ENCODE measurements around the gene FAM89A. TPM values are rescaled to one million over a fixed set of nuclear protein-coding genes. Genes with fewer than 3 reads are reported as not detected.
A peak's percentile ranks its signal among the peaks of the same experiment; 100 is the strongest.
"Not testable (repeated sequence)": the region's sequence is repeated elsewhere in the genome, so short reads cannot be mapped to it uniquely, and the experiment has no call there.

FAM89A gene
- total RNA-seq, 1 donor from 2014 or later, result 37.3 TPM

DNA sequence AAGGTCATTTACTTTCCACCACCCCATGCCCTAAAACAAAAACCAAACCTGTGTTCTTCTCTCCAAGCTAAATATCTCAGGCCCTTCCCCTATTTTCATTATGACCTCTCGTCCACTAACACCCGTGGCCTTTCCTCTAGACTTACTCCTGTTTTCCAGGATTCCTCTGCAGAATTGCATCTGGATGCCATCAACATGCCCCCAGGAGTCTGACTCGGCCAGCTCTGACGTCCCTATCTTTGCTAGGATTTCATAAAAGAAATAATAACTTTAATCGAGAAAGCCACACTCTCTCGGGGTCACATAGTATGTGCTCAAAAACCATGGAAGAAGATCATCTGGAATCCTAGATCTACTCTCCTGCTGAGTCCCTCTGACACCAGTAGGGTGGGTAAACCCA, 13.5 kb downstream of the FAM89A start:
- peak in 1 of 2 donors; percentile 27 for DNase-seq (ENCODE audit: extremely low spot score in 2 of 2)
- intact Hi-C loops (cut with DNase I), result no loop called here
- no peaks in the 10 kb centered on the region for H3K27me3 ChIP-seq

DNA sequence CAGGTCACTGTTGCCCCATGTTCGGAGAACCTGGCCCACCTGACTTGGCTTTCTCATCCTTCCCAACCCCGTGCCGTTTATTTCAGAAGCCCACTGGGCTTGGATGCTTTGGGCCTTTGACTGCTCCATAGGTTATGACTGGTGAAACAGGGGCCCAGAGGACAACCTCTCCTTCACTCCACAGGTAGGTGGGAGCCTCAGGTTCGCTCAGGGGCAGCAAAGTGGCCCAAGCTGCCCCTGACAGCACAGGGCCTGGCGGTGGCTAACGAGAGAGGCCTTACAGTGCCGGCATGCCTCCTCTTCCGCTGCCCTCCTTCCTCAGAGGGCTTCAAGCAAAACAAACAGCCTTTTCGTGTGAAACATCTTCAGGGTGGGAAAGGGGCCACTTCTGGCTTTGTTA, 16.9 kb downstream of the FAM89A start:
- intact Hi-C loops (cut with DNase I), result no loop called here
- peak in 1 of 2 donors; percentile 60 for DNase-seq (ENCODE audit: extremely low spot score in 2 of 2)
- peaks cover 0 to 10% of the 10 kb centered on the region in 2 donors for H3K36me3 ChIP-seq

More for the DNA sequence above, 13.5 kb downstream of the FAM89A start:
- H3K36me3 ChIP-seq, result no peaks in the 10 kb centered on the region
- H3K4me1 ChIP-seq, result peaks cover 4% of the 10 kb centered on the region
- no peak for TF ChIP-seq POLR2AphosphoS5 (IDR thresholded peaks at IDR 0.05; ENCODE audit: insufficient read depth in 1 of 2, low read depth in 1 of 2)
- TF ChIP-seq, protein P1, sequence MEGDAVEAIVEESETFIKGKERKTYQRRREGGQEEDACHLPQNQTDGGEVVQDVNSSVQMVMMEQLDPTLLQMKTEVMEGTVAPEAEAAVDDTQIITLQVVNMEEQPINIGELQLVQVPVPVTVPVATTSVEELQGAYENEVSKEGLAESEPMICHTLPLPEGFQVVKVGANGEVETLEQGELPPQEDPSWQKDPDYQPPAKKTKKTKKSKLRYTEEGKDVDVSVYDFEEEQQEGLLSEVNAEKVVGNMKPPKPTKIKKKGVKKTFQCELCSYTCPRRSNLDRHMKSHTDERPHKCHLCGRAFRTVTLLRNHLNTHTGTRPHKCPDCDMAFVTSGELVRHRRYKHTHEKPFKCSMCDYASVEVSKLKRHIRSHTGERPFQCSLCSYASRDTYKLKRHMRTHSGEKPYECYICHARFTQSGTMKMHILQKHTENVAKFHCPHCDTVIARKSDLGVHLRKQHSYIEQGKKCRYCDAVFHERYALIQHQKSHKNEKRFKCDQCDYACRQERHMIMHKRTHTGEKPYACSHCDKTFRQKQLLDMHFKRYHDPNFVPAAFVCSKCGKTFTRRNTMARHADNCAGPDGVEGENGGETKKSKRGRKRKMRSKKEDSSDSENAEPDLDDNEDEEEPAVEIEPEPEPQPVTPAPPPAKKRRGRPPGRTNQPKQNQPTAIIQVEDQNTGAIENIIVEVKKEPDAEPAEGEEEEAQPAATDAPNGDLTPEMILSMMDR (IDR thresholded peaks at IDR 0.05), result no peak
- TF ChIP-seq POLR2A (IDR thresholded peaks at IDR 0.05), result no peak
- H3K9me3 ChIP-seq, result no peaks in the 10 kb centered on the region
- H3K4me3 ChIP-seq, result no peak overlapping the region
- H3K27ac ChIP-seq, result no peak overlapping the region

DNA sequence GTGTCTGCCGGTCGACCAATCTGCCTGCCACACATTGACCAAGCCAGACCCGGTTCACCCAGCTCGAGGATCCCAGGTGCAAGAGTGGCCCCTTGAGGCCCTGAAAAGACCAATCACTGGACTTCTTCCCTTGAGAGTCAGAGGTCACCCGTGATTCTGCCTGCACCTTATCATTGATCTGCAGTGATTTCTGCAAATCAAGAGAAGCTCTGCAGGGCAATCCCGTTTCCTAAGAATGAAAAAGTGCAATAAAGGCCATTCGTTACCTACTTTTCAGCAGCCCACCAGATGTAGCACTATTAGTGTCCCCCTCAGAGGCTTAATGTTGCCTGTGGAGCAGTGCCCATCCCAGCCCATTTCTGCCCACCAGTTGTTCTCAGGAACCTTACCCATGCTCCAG, 17.5 kb downstream of the FAM89A start:
- DNase-seq (ENCODE audit: extremely low spot score in 2 of 2); H3K4me1 ChIP-seq; H3K36me3 ChIP-seq; H3K27me3 ChIP-seq; intact Hi-C loops (cut with DNase I); H3K9me3 ChIP-seq; H3K4me3 ChIP-seq; H3K27ac ChIP-seq: not testable (repeated sequence)

More for the DNA sequence above, 16.9 kb downstream of the FAM89A start:
- Histone ChIP-seq H3K9me3 (no peaks in the 10 kb centered on the region), H3K4me3 (no peak overlapping the region), H3K4me1 (peaks cover 7% of the 10 kb centered on the region), H3K27ac (no peak overlapping the region), H3K27me3 (no peaks in the 10 kb centered on the region)
- TF ChIP-seq POLR2A (IDR thresholded peaks at IDR 0.05) (no peak), POLR2AphosphoS5 (IDR thresholded peaks at IDR 0.05; ENCODE audit: insufficient read depth in 1 of 2, low read depth in 1 of 2) (no peak)
- TF ChIP-seq, protein P1 (IDR thresholded peaks at IDR 0.05), result no peak

DNA sequence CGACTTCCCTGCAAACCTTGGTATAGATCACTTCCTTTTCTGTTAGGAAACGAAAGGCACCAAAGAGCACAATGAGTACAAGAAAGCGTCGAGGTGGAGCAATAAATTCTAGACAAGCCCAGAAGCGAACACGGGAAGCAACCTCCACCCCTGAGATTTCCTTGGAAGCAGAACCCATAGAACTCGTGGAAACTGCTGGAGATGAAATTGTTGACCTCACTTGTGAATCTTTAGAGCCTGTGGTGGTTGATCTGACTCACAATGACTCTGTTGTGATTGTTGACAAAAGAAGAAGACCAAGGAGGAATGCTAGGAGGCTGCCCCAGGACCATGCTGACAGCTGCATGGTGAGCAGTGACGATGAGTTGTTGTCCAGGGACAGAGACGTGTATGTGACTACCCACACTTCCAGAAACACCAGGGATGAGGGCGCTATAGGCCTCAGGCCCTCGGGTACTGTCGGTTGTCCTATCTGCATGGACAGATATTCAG, 18.5 kb downstream of the FAM89A start:
- intact Hi-C loops (cut with DNase I), result no loop called here
- Histone ChIP-seq H3K36me3 (peaks cover 0 to 10% of the 10 kb centered on the region in 2 donors), H3K27me3 (no peaks in the 10 kb centered on the region), H3K27ac (no peak overlapping the region), H3K4me3 (no peak overlapping the region), H3K4me1 (peaks cover 15% of the 10 kb centered on the region), H3K9me3 (no peaks in the 10 kb centered on the region)
- TF ChIP-seq POLR2A (IDR thresholded peaks at IDR 0.05) (no peak), POLR2AphosphoS5 (IDR thresholded peaks at IDR 0.05; ENCODE audit: insufficient read depth in 1 of 2, low read depth in 1 of 2) (no peak)
- TF ChIP-seq, protein P1 (IDR thresholded peaks at IDR 0.05), result no peak
- DNase-seq (ENCODE audit: extremely low spot score in 2 of 2), result peak in 1 of 2 donors; percentile 47

DNA sequence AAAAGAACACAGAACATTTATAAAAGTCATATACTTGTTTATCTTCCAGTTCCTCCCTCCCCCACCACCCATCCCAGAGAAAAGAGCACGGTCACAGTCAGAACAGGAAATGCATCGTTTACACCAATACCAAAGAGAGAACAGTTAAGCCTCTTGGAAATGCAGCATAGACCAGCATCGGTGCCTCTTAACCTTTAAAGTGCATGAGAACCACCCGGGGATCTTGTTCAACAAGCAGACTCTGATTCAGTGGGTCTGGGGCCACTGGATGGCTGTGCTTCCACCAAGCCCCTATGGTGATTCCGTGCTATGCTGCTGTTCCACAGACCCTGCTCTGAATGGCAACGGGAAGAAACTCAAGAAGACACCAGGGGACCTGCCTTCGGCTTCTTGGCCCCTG, 19.2 kb downstream of the FAM89A start:
- peaks cover 15% of the 10 kb centered on the region for H3K4me1 ChIP-seq
- H3K36me3 ChIP-seq, result peaks cover 0 to 10% of the 10 kb centered on the region in 2 donors
- DNase-seq (ENCODE audit: extremely low spot score in 2 of 2), result peak in 1 of 2 donors; percentile 83
- no peaks in the 10 kb centered on the region for H3K27me3 ChIP-seq
- no peak for TF ChIP-seq POLR2A (IDR thresholded peaks at IDR 0.05)
- TF ChIP-seq, protein P1 (IDR thresholded peaks at IDR 0.05), result no peak
- TF ChIP-seq POLR2AphosphoS5 (IDR thresholded peaks at IDR 0.05; ENCODE audit: insufficient read depth in 1 of 2, low read depth in 1 of 2), result no peak
- H3K9me3 ChIP-seq, result no peaks in the 10 kb centered on the region
- intact Hi-C loops (cut with DNase I), result no loop called here
- no peak overlapping the region for H3K4me3 ChIP-seq
- no peak overlapping the region for H3K27ac ChIP-seq

Data from vagina (tissue), 2 donors.